OCI-LY7 (cell line): Measurements from ENCODE around the gene ADD3. TPM values are rescaled to one million over a fixed set of nuclear protein-coding genes. Genes with fewer than 3 reads are reported as not detected.

Source experiments
- BruUV-seq: library from RNA; stranded (reverse); fragments of 400-500 nt; replicated peaks from 2 replicates; lab custom pipeline; 2021; lab: Mats Ljungman, UMichigan
- CTCF ChIA-PET: fragments of 300-600 bp; sonication (Branson Sonifier 250); formaldehyde crosslinking; loops from one replicate; lab custom pipeline; 2022; ENCODE audit warnings: antibody characterized with exemption; ENCODE audit not compliant: unreplicated experiment; lab: Charles Lee
- POLR2A ChIA-PET: fragments of 300-600 bp; sonication (Branson Sonifier 250); formaldehyde crosslinking; loops from one replicate; lab custom pipeline; 2022; ENCODE audit warnings: antibody characterized with exemption; lab: Charles Lee
- DNase-seq: peaks from one replicate; pipeline ENCODE4 v3.0.0-alpha.2; 2015; ENCODE audit warnings: low spot score
- H2AFZ ChIP-seq: fragments of 200-600 bp; sonication (generic), shearing (Covaris generic); 2 replicates; pipeline ENCODE4 v1.6.1; 2014; ENCODE audit warnings: mild to moderate bottlenecking, antibody characterized with exemption, low read length, moderate library complexity
- H3K27ac ChIP-seq: fragments of 200-600 bp; sonication (generic); 2 replicates; pipeline ENCODE4 v1.5.1; 2014; ENCODE audit warnings: mixed run types, low read depth, mild to moderate bottlenecking, moderate library complexity, low read length, inconsistent platforms; ENCODE audit not compliant: poor library complexity, severe bottlenecking
- H3K36me3 ChIP-seq: fragments of 200-600 bp; sonication (generic); 2 replicates; pipeline ENCODE4 v1.6.1; 2014; ENCODE audit warnings: mild to moderate bottlenecking, antibody characterized with exemption, low read length, moderate library complexity, mixed read lengths; ENCODE audit not compliant: insufficient read depth
- H3K4me1 ChIP-seq: fragments of 200-600 bp; sonication (generic); 2 replicates; pipeline ENCODE4 v1.5.1; 2014; ENCODE audit warnings: mild to moderate bottlenecking, low read length; ENCODE audit not compliant: insufficient read depth, poor library complexity, severe bottlenecking
- H3K4me2 ChIP-seq: fragments of 200-600 bp; sonication (generic); 2 replicates; pipeline ENCODE4 v1.6.1; 2014; ENCODE audit warnings: mild to moderate bottlenecking, low read length
- H3K4me3 ChIP-seq: fragments of 200-600 bp; sonication (generic); 2 replicates; pipeline ENCODE4 v1.5.1; 2014; ENCODE audit warnings: mild to moderate bottlenecking, low read depth, low read length; ENCODE audit not compliant: poor library complexity, severe bottlenecking
- H3K79me2 ChIP-seq: fragments of 200-600 bp; sonication (generic); 2 replicates; pipeline ENCODE4 v1.6.1; 2016; ENCODE audit warnings: low read depth, mild to moderate bottlenecking, low read length, moderate library complexity, mixed read lengths; ENCODE audit not compliant: insufficient read depth
- H3K9me2 ChIP-seq: fragments of 200-600 bp; sonication (generic); 2 replicates; pipeline ENCODE4 v1.6.1; 2016; ENCODE audit warnings: mild to moderate bottlenecking, low read length, mixed read lengths; ENCODE audit not compliant: insufficient read depth
- H3K9me3 ChIP-seq: fragments of 200-600 bp; sonication (generic); 2 replicates; pipeline ENCODE4 v1.6.1; 2014; ENCODE audit warnings: mild to moderate bottlenecking, mixed run types, low read length, mixed read lengths
- H4K20me1 ChIP-seq: fragments of 200-600 bp; sonication (generic); 2 replicates; pipeline ENCODE4 v1.6.1; 2014; ENCODE audit warnings: mild to moderate bottlenecking, antibody characterized with exemption, low read length, moderate library complexity, mixed read lengths; ENCODE audit not compliant: insufficient read depth
- CTCF ChIP-seq: fragments of 200-600 bp; sonication (generic); conservative IDR thresholded peaks from 2 replicates; pipeline ENCODE4 v1.5.1; 2014; ENCODE audit warnings: mild to moderate bottlenecking, antibody characterized with exemption, low read length, moderate library complexity, mixed read lengths
- EZH2phosphoT487 ChIP-seq: fragments of 200-600 bp; sonication (generic); IDR thresholded peaks from 2 replicates; pipeline ENCODE4 v1.6.1; 2018; ENCODE audit warnings: low read depth, borderline replicate concordance, mild to moderate bottlenecking, mixed run types, antibody characterized with exemption, low read length, moderate library complexity, mixed read lengths
- intact Hi-C: fragments of 100-400 bp; cut with micrococcal nuclease; formaldehyde crosslinking; loops from one replicate; pipeline ENCODE4 v1.10.0; 2022; ENCODE audit not compliant: unreplicated experiment
- total RNA-seq, 2 experiments: library from RNA; depleted of rRNA in 1 of 2; stranded (reverse); fragments of >200 nt in 1 of 2; shearing (Covaris generic) in 1 of 2; gene quantifications; 2 replicates each; pipeline ENCODE4 v1.2.3, GENCODE V29; 2014 to 2022

The ADD3 gene
- total RNA-seq, 2 experiments from 2014 or later = 75.8 to 89.7 TPM

DNA sequence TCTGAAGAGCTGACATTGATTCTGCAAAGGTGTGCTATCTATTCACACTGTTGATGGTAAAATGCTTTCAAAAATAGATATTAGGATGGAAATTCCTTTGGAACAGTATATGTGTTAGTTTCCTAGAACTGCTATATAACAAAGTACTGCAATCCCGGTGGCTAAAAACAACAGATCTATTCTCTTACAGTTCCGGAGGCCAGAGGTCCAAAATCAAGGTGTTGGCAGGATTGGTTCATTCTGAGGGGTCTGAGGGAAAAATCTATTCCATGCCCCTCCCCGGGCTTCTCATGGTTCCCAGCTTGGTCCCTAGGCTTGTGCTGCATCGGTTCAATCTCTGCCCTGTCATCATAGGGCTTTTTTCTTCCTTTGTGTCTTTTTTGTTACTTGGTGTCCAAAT lies 79.9 kb downstream of the ADD3 start:
- H3K4me2 ChIP-seq = no peak overlapping the region
- POLR2A ChIA-PET = interaction anchor here (0.5 to 2.2 kb wide), 5 partner anchors 10 to 30 kb away, joined by 3 to 5 read pairs (median 5); no protein-coding TSS in a partner anchor
- TF ChIP-seq EZH2phosphoT487 = no peak
- no peak for TF ChIP-seq CTCF
- no peak overlapping the region for H3K27ac ChIP-seq
- H3K9me3 ChIP-seq = no peaks in the 10 kb centered on the region
- H3K4me1 ChIP-seq = no peaks in the 10 kb centered on the region
- H3K9me2 ChIP-seq = no peaks in the 10 kb centered on the region
- intact Hi-C loops = no loop called here
- no peaks in the 10 kb centered on the region for H4K20me1 ChIP-seq
- no peaks in the 10 kb centered on the region for H3K36me3 ChIP-seq
- no peak for DNase-seq
- BruUV-seq = no TSS peak
- CTCF ChIA-PET = no interaction called here
- no peak overlapping the region for H3K4me3 ChIP-seq
- no peak overlapping the region for H2AFZ ChIP-seq
- H3K79me2 ChIP-seq = 0 out of 2 replicates have a peak, but pooled peaks cover 7% of the 10 kb centered on the region

GRCh38 chr10:110088367-110089104 lies 80.8 kb downstream of the ADD3 start:
- Histone ChIP-seq H3K9me2 (no peaks in the 10 kb centered on the region), H4K20me1 (no peaks in the 10 kb centered on the region), H3K79me2 (0 out of 2 replicates have a peak, but pooled peaks cover 7% of the 10 kb centered on the region), H3K4me3 (no peak overlapping the region), H3K4me1 (no peaks in the 10 kb centered on the region), H2AFZ (no peak overlapping the region), H3K9me3 (no peaks in the 10 kb centered on the region), H3K4me2 (no peak overlapping the region), H3K36me3 (no peaks in the 10 kb centered on the region), H3K27ac (no peak overlapping the region)
- BruUV-seq = no TSS peak
- intact Hi-C loops = no loop called here
- ChIA-PET POLR2A (interaction anchor here (0.7 to 2.2 kb wide), 7 partner anchors 11 to 390 kb away, joined by 3 to 5 read pairs (median 4); no protein-coding TSS in a partner anchor), CTCF (no interaction called here)
- TF ChIP-seq EZH2phosphoT487 = no peak
- TF ChIP-seq CTCF = no peak
- no peak for DNase-seq

DNA sequence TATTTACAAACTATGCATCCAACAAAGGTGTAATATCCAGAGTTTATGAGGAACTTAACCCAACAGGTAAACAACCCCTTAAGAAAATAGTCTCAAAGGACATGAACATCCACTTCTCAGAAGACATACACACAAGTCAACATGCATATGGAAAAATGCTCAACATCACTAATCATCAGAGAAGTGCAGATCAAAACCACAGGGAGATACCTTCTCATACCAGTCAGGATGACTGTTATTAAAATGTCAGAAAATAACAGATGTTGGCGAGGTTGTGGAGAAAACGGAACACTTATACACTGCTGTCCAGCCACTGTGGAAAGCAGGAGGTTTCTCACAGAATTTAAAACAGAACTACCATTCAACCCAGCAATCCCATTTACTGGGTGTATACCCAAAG lies 84.0 kb downstream of the ADD3 start:
- H2AFZ ChIP-seq = no peak overlapping the region
- H3K79me2 ChIP-seq = 0 out of 2 replicates have a peak, but pooled peaks cover 10% of the 10 kb centered on the region
- TF ChIP-seq EZH2phosphoT487 = no peak
- no peak for TF ChIP-seq CTCF
- no TSS peak for BruUV-seq
- no peak overlapping the region for H3K4me2 ChIP-seq
- H3K9me2 ChIP-seq = no peaks in the 10 kb centered on the region
- H3K27ac ChIP-seq = no peak overlapping the region
- no peak overlapping the region for H3K4me3 ChIP-seq
- CTCF ChIA-PET = no interaction called here
- no peaks in the 10 kb centered on the region for H3K4me1 ChIP-seq
- POLR2A ChIA-PET = no interaction called here
- intact Hi-C loops = no loop called here
- H3K9me3 ChIP-seq = no peaks in the 10 kb centered on the region
- H3K36me3 ChIP-seq = no peaks in the 10 kb centered on the region
- no peak for DNase-seq
- H4K20me1 ChIP-seq = no peaks in the 10 kb centered on the region
